M059J (cell line): ENCODE measurements around the gene GPR68. TPM values are rescaled to one million over a fixed set of nuclear protein-coding genes. Genes with fewer than 3 reads are reported as not detected.
"Not testable (repeated sequence)": the region's sequence is repeated elsewhere in the genome, so short reads cannot be mapped to it uniquely, and the experiment has no call there.

Experiments used
- DNase-seq: peaks from one replicate; pipeline ENCODE4 v3.0.0-alpha.2; 2012; ENCODE audit warnings: low read depth
- total RNA-seq: library from RNA; depleted of rRNA; stranded (reverse); fragments of >200 nt; shearing (Covaris generic); gene quantifications from 2 replicates; pipeline ENCODE4 v1.2.3, GENCODE V29; 2014; rRNA removed

The GPR68 gene
- total RNA-seq, 1 experiment from 2014 or later = 1.6 TPM

DNA sequence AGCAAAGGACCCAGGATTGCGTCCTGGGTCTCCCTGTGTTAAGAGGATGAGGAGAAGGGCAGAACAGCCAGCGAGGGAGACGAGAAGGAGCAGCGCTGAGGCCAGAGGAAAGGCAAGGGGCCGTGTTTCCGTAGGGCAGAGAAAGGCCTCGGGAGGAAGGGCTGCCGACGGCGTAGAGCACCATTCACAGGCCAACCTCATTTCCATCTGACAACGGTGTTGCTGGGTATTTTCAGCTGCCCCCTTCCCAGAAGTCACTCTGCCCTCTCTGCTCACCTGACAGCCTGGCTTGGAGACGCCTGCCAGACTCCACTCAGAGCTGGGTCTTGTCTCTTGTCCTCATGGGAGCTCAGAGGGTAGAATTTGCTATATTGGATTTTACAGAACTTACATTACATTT, 51.4 kb downstream of the GPR68 start:
- DNase-seq = no peak

DNA sequence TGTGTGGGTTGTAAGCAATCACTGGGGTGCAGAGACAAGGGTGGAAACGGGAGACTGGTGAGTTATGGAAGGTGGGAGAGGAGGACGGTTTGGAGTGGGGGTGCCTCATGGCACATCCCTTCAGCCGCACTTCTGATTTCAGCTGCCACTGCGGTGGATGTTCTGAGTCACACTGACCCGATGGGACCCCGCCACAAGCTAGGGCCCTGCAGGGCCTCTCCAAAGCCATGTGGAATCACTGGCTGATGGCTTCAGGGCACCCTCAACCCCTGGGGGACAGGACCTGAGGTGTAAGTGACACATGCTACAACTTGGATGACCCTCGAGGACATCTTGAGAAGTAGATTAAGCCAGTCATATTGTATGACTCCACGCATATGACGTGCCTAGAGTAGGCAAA, 53.7 kb downstream of the GPR68 start:
- no peak for DNase-seq

DNA sequence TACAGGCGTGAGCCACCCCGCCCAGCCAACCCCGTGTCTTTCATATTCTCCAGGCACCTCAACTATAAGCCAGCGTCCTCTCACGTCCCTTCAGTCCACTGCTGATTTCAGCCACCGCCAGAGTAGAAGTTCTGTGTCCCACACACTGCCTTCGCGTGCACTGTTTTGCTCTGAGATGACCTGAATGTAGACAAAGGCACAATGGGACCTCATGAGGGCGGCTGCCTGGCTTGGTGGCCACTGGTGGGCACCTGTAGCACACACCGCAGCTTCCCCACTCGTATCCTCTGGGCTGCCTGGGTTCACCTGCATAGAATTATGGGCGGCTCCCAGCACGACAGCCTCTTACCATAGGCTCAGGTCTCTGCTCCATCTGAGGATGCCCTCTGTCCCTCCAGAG, 57.2 kb downstream of the GPR68 start:
- no peak for DNase-seq

DNA sequence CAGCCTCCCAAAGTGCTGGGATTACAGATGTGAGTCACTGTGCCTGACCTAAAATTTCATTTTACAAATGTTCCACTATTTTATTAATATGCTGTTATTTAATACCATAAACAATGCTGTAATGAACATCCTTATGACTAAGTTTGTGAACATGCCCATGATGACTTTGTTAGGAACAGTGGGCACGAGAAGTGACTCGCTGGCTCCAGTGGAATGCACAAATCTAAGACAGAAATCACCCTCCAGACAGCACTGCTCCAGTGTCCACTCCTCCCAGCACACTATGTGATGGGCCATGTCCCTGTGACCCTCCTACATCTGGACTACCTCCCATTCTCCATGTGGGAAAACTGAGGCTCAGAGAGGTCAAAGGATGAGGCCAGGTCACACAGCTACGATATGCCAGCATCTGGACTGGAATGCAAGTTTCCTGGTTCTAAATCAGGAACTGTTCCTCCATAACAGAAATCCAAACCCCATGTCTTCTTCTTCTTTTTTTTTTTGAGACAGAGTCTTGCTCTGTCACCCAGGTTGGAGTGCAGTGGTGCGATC, 57.9 kb downstream of the GPR68 start:
- peak; percentile 47 for DNase-seq

DNA sequence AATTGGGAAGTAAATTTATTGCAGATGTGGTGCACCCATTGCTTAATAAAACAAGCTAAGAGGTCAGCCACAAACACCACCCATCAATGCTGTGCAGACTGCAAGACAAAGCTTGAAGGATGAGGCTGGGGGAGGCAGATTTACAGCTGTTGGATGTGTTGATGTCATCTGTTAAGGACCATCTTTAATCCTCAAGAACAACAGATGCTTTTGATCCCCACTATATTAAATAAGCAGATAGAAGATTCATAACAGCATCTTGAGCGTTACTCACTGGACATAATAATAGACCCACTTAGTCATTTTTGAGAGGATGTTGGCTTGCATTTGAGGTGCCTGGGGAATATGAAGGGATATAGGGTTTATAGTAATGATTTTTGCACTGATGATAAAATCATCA, 58.8 kb downstream of the GPR68 start:
- DNase-seq = no peak

DNA sequence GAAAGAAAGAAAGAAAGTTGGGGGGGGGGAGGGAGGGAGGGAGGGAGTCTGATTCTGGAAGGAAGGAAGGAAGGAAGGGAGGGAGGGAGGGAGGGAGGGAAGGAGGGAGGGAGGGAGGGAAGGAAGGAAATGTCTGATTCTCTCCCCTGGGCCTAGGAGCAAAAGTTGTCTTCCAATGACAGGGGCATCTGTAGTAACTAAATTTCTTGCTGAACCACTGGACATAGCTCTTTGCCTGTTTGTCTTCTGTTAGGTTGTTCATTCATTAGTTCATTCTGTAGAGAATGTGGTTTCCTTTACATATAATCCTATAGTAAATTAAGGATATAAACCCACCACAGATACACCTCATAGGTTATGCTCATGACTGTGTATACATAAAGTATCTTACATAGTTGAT, 59.9 kb downstream of the GPR68 start:
- DNase-seq = no peak

DNA sequence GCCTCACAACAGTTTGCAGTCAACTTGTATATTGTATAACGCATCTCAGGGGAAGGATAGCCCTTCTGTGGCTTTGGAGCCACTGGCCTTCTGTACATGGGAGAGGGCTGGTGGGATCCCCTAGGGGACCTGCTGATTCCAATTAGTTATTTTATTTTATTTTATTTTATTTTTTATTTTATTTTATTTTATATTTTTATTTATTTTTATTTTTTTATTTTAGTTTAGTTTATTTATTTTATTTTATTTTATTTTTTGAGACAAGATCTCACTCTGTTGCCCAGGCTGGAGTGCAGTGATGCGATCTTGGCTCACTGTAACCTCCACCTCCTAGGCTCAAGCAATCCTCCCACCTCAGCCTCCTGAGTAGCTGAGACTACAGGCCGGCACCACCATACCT, 61.8 kb downstream of the GPR68 start:
- not testable (repeated sequence) for DNase-seq

Other genes with a start within 250 kb of the GPR68 start
- 5.8 and 9.6 TPM in 2 replicates for gene RPS6KA5, start 184.1 kb downstream of the GPR68 start, total RNA-seq
- 15.7 and 19.9 TPM in 2 replicates for gene DGLUCY, start 130.6 kb downstream of the GPR68 start, total RNA-seq
- gene CCDC88C, start 173.1 kb upstream of the GPR68 start, total RNA-seq = 1.4 and 1.6 TPM in 2 replicates